Fibroblast of mammary gland (primary cell): ENCODE results near the gene ITGB1.

Experiments used
- DNase-seq: peaks from one replicate; pipeline ENCODE4 v3.0.0-alpha.2; 2010; ENCODE audit warnings: low read depth
- H3K4me3 ChIP-seq: 2 replicates; pipeline ENCODE4 v1.5.1; 2011; ENCODE audit warnings: low read depth, mild to moderate bottlenecking, low read length, moderate library complexity; ENCODE audit not compliant: control insufficient read depth
- CTCF ChIP-seq: conservative IDR thresholded peaks from 2 replicates; pipeline ENCODE4 v1.5.1; 2011; ENCODE audit warnings: low read depth, low read length, inconsistent platforms; ENCODE audit not compliant: control insufficient read depth, insufficient read depth

ITGB1 gene

GRCh38 chr10:32937911-32938424, 20.1 kb downstream of the ITGB1 start:
- DNase-seq: no peak
- H3K4me3 ChIP-seq: no peak overlapping the region

GRCh38 chr10:32932225-32932729, 25.8 kb downstream of the ITGB1 start:
- no peak for TF ChIP-seq CTCF
- no peak for DNase-seq
- no peak overlapping the region for H3K4me3 ChIP-seq

More at GRCh38 chr10:32937911-32938424, 20.1 kb downstream of the ITGB1 start:
- no peak for TF ChIP-seq CTCF

DNA sequence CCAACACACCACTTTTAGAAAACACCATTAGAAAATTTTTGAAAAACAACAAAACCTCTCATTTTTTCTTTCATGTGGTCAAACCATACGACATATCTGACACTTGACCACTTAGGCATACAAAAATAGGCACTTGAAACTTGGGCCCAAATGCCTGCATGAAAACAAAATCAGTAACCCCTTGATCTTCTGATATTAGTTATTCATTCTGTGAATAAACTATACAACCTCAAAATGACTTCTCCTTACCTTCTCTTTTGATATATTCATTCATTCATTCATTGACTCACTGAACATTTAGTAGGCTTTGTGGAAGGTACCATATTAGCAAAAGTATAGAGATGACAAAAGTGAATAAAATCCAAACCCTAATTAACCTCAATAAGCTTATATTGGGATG, 26.4 kb downstream of the ITGB1 start:
- no peak for TF ChIP-seq CTCF
- no peak for DNase-seq
- H3K4me3 ChIP-seq: no peak overlapping the region

DNA sequence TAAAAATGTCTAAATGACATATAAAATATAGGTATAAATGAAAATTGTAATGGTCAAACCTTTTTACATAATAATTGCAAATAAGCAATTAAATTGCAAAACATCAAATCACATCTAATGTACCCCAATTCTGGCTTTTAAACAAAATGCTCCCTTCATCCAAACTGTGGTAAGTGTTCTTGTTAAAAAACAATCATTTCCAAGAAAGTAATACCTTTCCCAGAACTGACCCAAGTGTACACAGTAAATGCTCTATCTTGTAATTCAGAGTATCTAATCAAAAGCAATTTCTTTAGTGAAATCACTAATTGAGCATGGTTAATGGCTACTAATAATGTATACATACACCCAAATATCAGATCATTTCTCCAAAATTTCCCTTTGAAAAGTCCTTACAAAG, 28.0 kb downstream of the ITGB1 start:
- DNase-seq: no peak
- TF ChIP-seq CTCF: no peak
- no peak overlapping the region for H3K4me3 ChIP-seq

DNA sequence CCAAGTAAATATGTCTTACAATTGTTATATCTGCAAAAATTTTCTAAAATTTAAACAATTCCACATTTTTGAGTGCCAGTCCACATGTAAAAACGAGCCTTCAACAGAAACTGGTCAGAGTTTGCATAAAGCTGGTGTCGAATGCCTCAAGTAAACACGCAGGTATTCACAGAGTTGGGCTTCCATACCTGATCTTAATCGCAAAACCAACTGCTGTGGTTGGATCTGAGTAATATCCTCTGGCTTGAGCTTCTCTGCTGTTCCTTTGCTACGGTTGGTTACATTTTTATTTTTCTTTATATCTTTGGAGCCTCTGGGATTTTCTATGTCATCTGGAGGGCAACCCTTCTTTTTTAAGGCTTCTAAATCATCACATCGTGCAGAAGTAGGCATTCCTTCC, 28.4 kb downstream of the ITGB1 start:
- no peak for TF ChIP-seq CTCF
- H3K4me3 ChIP-seq: no peak overlapping the region
- no peak for DNase-seq

DNA sequence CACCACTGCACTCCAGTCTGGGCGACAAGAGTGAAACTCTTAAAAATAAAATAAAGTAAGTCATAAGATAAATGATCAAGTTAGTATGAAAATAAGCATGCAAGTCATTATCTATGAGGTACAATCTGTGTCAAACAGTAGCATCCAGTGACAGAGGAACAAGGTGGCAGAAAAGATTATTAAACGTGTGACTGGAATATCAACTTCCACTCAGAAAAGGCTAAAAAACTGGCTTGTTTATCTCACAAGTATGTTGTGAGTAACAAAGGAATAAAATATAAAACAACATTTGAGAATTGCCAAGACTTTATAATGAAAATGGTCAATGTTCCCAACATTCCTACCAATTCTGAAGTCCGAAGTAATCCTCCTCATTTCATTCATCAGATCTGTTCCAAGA, 30.3 kb downstream of the ITGB1 start:
- no peak overlapping the region for H3K4me3 ChIP-seq
- no peak for DNase-seq
- TF ChIP-seq CTCF: no peak

- no peak for DNase-seq
- no peak for TF ChIP-seq CTCF
- H3K4me3 ChIP-seq: no peak overlapping the region
Measured at GRCh38 chr10:32923849-32924248, 34.2 kb downstream of the ITGB1 start.
